Vagina (tissue), 2 donors: ENCODE data around the gene GALNT2.

Experiments used
- CTCF ChIP-seq, 3 experiments: fragments of 450-650 bp in 2 of 3; fragments of 200-600 bp in 1 of 3; sonication (generic) in 1 of 3; IDR thresholded peaks; one replicate each; pipeline ENCODE4 v1.5.1; 2017 to 2019; ENCODE audit warnings: antibody characterized with exemption in 3 of 3, mild to moderate bottlenecking in 2 of 3, moderate library complexity in 2 of 3
- POLR2A ChIP-seq, 2 donors: fragments of 450-650 bp; IDR thresholded peaks; one replicate each; pipeline ENCODE4 v1.6.1; 2017; ENCODE audit warnings: antibody characterized with exemption in 2 of 2, mild to moderate bottlenecking in 2 of 2, moderate library complexity in 2 of 2

DNA sequence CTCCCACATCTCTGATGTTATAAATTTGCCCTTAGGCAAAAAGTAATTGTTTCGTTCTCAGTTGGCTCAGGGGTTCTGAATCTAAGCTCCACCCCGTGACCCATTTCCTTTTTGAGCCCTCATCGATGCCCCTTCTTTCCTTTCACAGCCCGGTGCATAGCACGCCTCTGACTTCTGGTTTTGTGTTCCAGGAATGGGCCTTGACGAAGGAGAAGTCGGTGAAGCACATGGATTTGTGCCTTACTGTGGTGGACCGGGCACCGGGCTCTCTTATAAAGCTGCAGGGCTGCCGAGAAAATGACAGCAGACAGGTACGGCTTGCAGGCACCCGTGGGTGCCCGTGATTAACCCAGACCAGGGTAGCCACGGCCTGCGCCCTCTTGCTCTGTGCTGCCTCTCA lies 207.2 kb downstream of the GALNT2 start:
- TF ChIP-seq POLR2A (IDR thresholded peaks at IDR 0.05), result no peak
- no peak for TF ChIP-seq CTCF (IDR thresholded peaks at IDR 0.05)
